ENCODE results near the gene APOBEC3H.
A peak's percentile ranks its signal among the peaks of the same experiment; 100 is the strongest.
"Not testable (repeated sequence)": the region's sequence is repeated elsewhere in the genome, so short reads cannot be mapped to it uniquely, and the experiment has no call there.

Gene APOBEC3H

GRCh38 chr22:39073981-39074380 is 23.1 kb upstream of the APOBEC3H start:
- Histone ChIP-seq H3K9me3 (ENCODE audit: control insufficient read depth, insufficient read depth, low read length) (no peaks in the 10 kb centered on the region), H3K9me2 (replicated peaks; ENCODE audit: control insufficient read depth, low read length) (no peaks in the 10 kb centered on the region), H3K36me3 (ENCODE audit: control insufficient read depth, low read length) (peaks cover 6% of the 10 kb centered on the region), H3K4me1 (ENCODE audit: control insufficient read depth, low read length) (peaks cover 79% of the 10 kb centered on the region), H3K4me2 (ENCODE audit: low read length) (peak overlapping the region; percentile 64), H3K4me3 (ENCODE audit: low read length) (peak overlapping the region; percentile 47), H4K20me1 (ENCODE audit: control insufficient read depth, insufficient read depth, low read depth, low read length) (no peaks in the 10 kb centered on the region), H3K27ac (ENCODE audit: low read depth, low read length) (peak overlapping the region; percentile 99), H3K27me3 (ENCODE audit: control insufficient read depth, low read length) (no peaks in the 10 kb centered on the region), H3F3A (ENCODE audit: control insufficient read depth, insufficient read depth) (peaks cover 23% of the 10 kb centered on the region), H3K79me2 (ENCODE audit: control insufficient read depth, low read length) (peaks cover 22% of the 10 kb centered on the region)
- TF ChIP-seq, protein P1, sequence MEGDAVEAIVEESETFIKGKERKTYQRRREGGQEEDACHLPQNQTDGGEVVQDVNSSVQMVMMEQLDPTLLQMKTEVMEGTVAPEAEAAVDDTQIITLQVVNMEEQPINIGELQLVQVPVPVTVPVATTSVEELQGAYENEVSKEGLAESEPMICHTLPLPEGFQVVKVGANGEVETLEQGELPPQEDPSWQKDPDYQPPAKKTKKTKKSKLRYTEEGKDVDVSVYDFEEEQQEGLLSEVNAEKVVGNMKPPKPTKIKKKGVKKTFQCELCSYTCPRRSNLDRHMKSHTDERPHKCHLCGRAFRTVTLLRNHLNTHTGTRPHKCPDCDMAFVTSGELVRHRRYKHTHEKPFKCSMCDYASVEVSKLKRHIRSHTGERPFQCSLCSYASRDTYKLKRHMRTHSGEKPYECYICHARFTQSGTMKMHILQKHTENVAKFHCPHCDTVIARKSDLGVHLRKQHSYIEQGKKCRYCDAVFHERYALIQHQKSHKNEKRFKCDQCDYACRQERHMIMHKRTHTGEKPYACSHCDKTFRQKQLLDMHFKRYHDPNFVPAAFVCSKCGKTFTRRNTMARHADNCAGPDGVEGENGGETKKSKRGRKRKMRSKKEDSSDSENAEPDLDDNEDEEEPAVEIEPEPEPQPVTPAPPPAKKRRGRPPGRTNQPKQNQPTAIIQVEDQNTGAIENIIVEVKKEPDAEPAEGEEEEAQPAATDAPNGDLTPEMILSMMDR (IDR thresholded peaks at IDR 0.05; ENCODE audit: low read depth, low read length, poor library complexity, severe bottlenecking): no peak
- TF ChIP-seq EZH2phosphoT487 (IDR thresholded peaks at IDR 0.05; ENCODE audit: borderline replicate concordance, low read length): no peak

GRCh38 chr22:39076155-39077025 is 20.7 kb upstream of the APOBEC3H start:
- H3K36me3 ChIP-seq (ENCODE audit: control insufficient read depth, low read length); H3K27ac ChIP-seq (ENCODE audit: low read depth, low read length); H4K20me1 ChIP-seq (ENCODE audit: control insufficient read depth, insufficient read depth, low read depth, low read length); H3K9me3 ChIP-seq (ENCODE audit: control insufficient read depth, insufficient read depth, low read length); H3K79me2 ChIP-seq (ENCODE audit: control insufficient read depth, low read length); H3K9me2 ChIP-seq (replicated peaks; ENCODE audit: control insufficient read depth, low read length); H3K27me3 ChIP-seq (ENCODE audit: control insufficient read depth, low read length): not testable (repeated sequence)
- peak overlapping the region; percentile 81 for H3K4me3 ChIP-seq (ENCODE audit: low read length)
- peaks cover 62% of the 10 kb centered on the region for H3K4me1 ChIP-seq (ENCODE audit: control insufficient read depth, low read length)
- peaks cover 17% of the 10 kb centered on the region for H3F3A ChIP-seq (ENCODE audit: control insufficient read depth, insufficient read depth)
- H3K4me2 ChIP-seq (ENCODE audit: low read length): peak overlapping the region; percentile 94

- H3K27me3 ChIP-seq (ENCODE audit: control insufficient read depth, low read length); H3K36me3 ChIP-seq (ENCODE audit: control insufficient read depth, low read length); H3K79me2 ChIP-seq (ENCODE audit: control insufficient read depth, low read length); H4K20me1 ChIP-seq (ENCODE audit: control insufficient read depth, insufficient read depth, low read depth, low read length); H3K9me3 ChIP-seq (ENCODE audit: control insufficient read depth, insufficient read depth, low read length); H3K9me2 ChIP-seq (replicated peaks; ENCODE audit: control insufficient read depth, low read length); H3K27ac ChIP-seq (ENCODE audit: low read depth, low read length): not testable (repeated sequence)
- Histone ChIP-seq H3K4me2 (ENCODE audit: low read length) (peak within 1 kb of the TSS; percentile 94), H3F3A (ENCODE audit: control insufficient read depth, insufficient read depth) (peaks cover 13% of the 10 kb centered on the region), H3K4me1 (ENCODE audit: control insufficient read depth, low read length) (peaks cover 54% of the 10 kb centered on the region), H3K4me3 (ENCODE audit: low read length) (peak within 1 kb of the TSS; percentile 81)
These were observed 19.8 kb upstream of the APOBEC3H start, which contains the start of gene APOBEC3G for GRCh38 chr22:39077026-39077840. TSS of gene APOBEC3G (plus strand) at chr22:39077275. CDS start at chr22:39077362, 87 bp downstream.

DNA sequence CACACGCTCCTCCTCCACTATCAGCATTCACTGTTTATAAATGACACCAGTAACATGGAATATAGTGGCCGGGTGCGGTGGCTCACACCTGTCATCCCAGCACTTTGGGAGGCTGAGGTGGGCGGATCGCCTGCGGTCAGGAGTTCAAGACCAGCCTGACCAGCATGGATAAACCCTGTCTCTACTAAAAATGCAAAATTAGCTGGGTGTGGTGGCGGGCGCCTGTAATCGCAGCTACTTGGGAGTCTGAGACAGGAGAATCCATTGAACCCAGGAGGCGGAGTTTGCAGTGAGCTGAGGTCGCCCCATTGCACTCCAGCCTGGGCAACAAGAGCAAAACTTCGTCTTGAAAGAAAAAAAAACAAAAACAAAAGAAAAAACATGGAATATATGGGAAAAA is 19.1 kb upstream of the APOBEC3H start:
- Histone ChIP-seq H3K4me1 (ENCODE audit: control insufficient read depth, low read length) (peaks cover 48% of the 10 kb centered on the region), H3K4me2 (ENCODE audit: low read length) (peak overlapping the region; percentile 94), H3K4me3 (ENCODE audit: low read length) (peak overlapping the region; percentile 81)
- not testable (repeated sequence) for H3K27ac ChIP-seq (ENCODE audit: low read depth, low read length); H3K27me3 ChIP-seq (ENCODE audit: control insufficient read depth, low read length); H3K9me2 ChIP-seq (replicated peaks; ENCODE audit: control insufficient read depth, low read length); H3K36me3 ChIP-seq (ENCODE audit: control insufficient read depth, low read length); H3F3A ChIP-seq (ENCODE audit: control insufficient read depth, insufficient read depth); H4K20me1 ChIP-seq (ENCODE audit: control insufficient read depth, insufficient read depth, low read depth, low read length); H3K9me3 ChIP-seq (ENCODE audit: control insufficient read depth, insufficient read depth, low read length); H3K79me2 ChIP-seq (ENCODE audit: control insufficient read depth, low read length)
